SIG-M5 treated with dmso at 0.1 percent for 504 hours (cell line): ENCODE data around the gene DNAH2.

Source experiments
- DNase-seq: peaks from one replicate; lab custom pipeline; 2025; ENCODE audit not compliant: unreplicated experiment; lab: John Stamatoyannopoulos, UW

DNAH2 gene

GRCh38 chr17:7837408-7838088, 120.0 kb downstream of the DNAH2 start:
- DNase-seq, result no peak

GRCh38 chr17:7838090-7839075, 120.8 kb downstream of the DNAH2 start:
- DNase-seq, result peak; percentile 76

GRCh38 chr17:7839190-7839875, 121.8 kb downstream of the DNAH2 start:
- DNase-seq, result peak; percentile 75

- peak; percentile 36 for DNase-seq
These were observed 122.3 kb downstream of the DNAH2 start for GRCh38 chr17:7839876-7840261.

- DNase-seq, result no peak
These were observed 122.9 kb downstream of the DNAH2 start for GRCh38 chr17:7840441-7840840.

GRCh38 chr17:7840875-7841274, 123.3 kb downstream of the DNAH2 start:
- no peak for DNase-seq

GRCh38 chr17:7841396-7841914, 123.9 kb downstream of the DNAH2 start:
- peak; percentile 70 for DNase-seq

GRCh38 chr17:7841915-7842379, 124.4 kb downstream of the DNAH2 start:
- peak; percentile 70 for DNase-seq

GRCh38 chr17:7842380-7843256, 125.1 kb downstream of the DNAH2 start:
- peak; percentile 83 for DNase-seq

- DNase-seq, result no peak
These were observed 125.7 kb downstream of the DNAH2 start for GRCh38 chr17:7843257-7843535.

- peak; percentile 90 for DNase-seq
These were observed 126.2 kb downstream of the DNAH2 start for GRCh38 chr17:7843536-7844291.

GRCh38 chr17:7844292-7845154, 127.0 kb downstream of the DNAH2 start:
- DNase-seq, result peak; percentile 94

- no peak for DNase-seq
These were observed 128.0 kb downstream of the DNAH2 start for GRCh38 chr17:7845359-7846062.

- DNase-seq, result no peak
These were observed 128.7 kb downstream of the DNAH2 start for GRCh38 chr17:7846063-7846735.

- no peak for DNase-seq
These were observed 129.5 kb downstream of the DNAH2 start for GRCh38 chr17:7846765-7847661.

- DNase-seq, result no peak
These were observed 130.6 kb downstream of the DNAH2 start for GRCh38 chr17:7848131-7848579.
